Measurements from ENCODE around the gene P2RX3.
A peak's percentile ranks its signal among the peaks of the same experiment; 100 is the strongest.

The P2RX3 gene

GRCh38 chr11:57306161-57306876, 31.8 kb upstream of the P2RX3 start:
- peaks cover 7% of the 10 kb centered on the region for H3K4me1 Mint-ChIP-seq
- H3K4me3 Mint-ChIP-seq, result no peak overlapping the region
- H3K27me3 Mint-ChIP-seq, result no peaks in the 10 kb centered on the region
- H3K9me3 Mint-ChIP-seq, result no peaks in the 10 kb centered on the region
- ATAC-seq, result no peak
- no peak overlapping the region for H3K27ac Mint-ChIP-seq
- no peak for DNase-seq
- peaks cover 12% of the 10 kb centered on the region for H3K36me3 Mint-ChIP-seq (ENCODE audit: low read depth)

- Mint-ChIP-seq H3K4me3 (no peak overlapping the region), H3K9me3 (no peaks in the 10 kb centered on the region), H3K4me1 (peaks cover 11% of the 10 kb centered on the region), H3K27me3 (no peaks in the 10 kb centered on the region), H3K36me3 (ENCODE audit: low read depth) (peaks cover 5% of the 10 kb centered on the region), H3K27ac (no peak overlapping the region)
- DNase-seq, result no peak
- ATAC-seq, result no peak
Observed at GRCh38 chr11:57306940-57307565, 31.1 kb upstream of the P2RX3 start.

- ATAC-seq, result no peak
- Mint-ChIP-seq H3K27ac (no peak overlapping the region), H3K4me1 (peaks cover 14% of the 10 kb centered on the region), H3K4me3 (no peak overlapping the region), H3K27me3 (no peaks in the 10 kb centered on the region), H3K9me3 (no peaks in the 10 kb centered on the region), H3K36me3 (ENCODE audit: low read depth) (peaks cover 5% of the 10 kb centered on the region)
- no peak for DNase-seq
Observed at GRCh38 chr11:57307666-57308270, 30.4 kb upstream of the P2RX3 start.

- Mint-ChIP-seq H3K27ac (no peak overlapping the region), H3K36me3 (ENCODE audit: low read depth) (peaks cover 5% of the 10 kb centered on the region), H3K27me3 (no peaks in the 10 kb centered on the region), H3K9me3 (no peaks in the 10 kb centered on the region), H3K4me3 (no peak overlapping the region), H3K4me1 (peaks cover 14% of the 10 kb centered on the region)
- ATAC-seq, result no peak
- DNase-seq, result no peak
Observed at GRCh38 chr11:57308426-57309060, 29.6 kb upstream of the P2RX3 start.

- Mint-ChIP-seq H3K27me3 (no peaks in the 10 kb centered on the region), H3K27ac (no peak overlapping the region), H3K4me3 (no peak overlapping the region), H3K36me3 (ENCODE audit: low read depth) (peaks cover 7% of the 10 kb centered on the region), H3K9me3 (no peaks in the 10 kb centered on the region), H3K4me1 (peaks cover 14% of the 10 kb centered on the region)
- ATAC-seq, result no peak
- DNase-seq, result no peak
Observed at GRCh38 chr11:57309106-57310059, 28.8 kb upstream of the P2RX3 start.

GRCh38 chr11:57310091-57310490, 28.1 kb upstream of the P2RX3 start:
- H3K4me3 Mint-ChIP-seq, result no peak overlapping the region
- DNase-seq (no peak), ATAC-seq (no peak)
- no peak overlapping the region for H3K27ac Mint-ChIP-seq
- peaks cover 7% of the 10 kb centered on the region for H3K36me3 Mint-ChIP-seq (ENCODE audit: low read depth)
- H3K4me1 Mint-ChIP-seq, result peaks cover 14% of the 10 kb centered on the region
- H3K9me3 Mint-ChIP-seq, result no peaks in the 10 kb centered on the region
- H3K27me3 Mint-ChIP-seq, result no peaks in the 10 kb centered on the region

GRCh38 chr11:57310630-57311086, 27.5 kb upstream of the P2RX3 start:
- no peaks in the 10 kb centered on the region for H3K27me3 Mint-ChIP-seq
- ATAC-seq, result no peak
- peaks cover 14% of the 10 kb centered on the region for H3K4me1 Mint-ChIP-seq
- H3K36me3 Mint-ChIP-seq (ENCODE audit: low read depth), result peaks cover 7% of the 10 kb centered on the region
- H3K9me3 Mint-ChIP-seq, result no peaks in the 10 kb centered on the region
- DNase-seq, result no peak
- no peak overlapping the region for H3K4me3 Mint-ChIP-seq
- H3K27ac Mint-ChIP-seq, result no peak overlapping the region

GRCh38 chr11:57311109-57311936, 26.8 kb upstream of the P2RX3 start:
- H3K36me3 Mint-ChIP-seq (ENCODE audit: low read depth), result peaks cover 7% of the 10 kb centered on the region
- ATAC-seq (peak; percentile 98), DNase-seq (peak; percentile 83)
- peaks cover 14% of the 10 kb centered on the region for H3K4me1 Mint-ChIP-seq
- H3K27me3 Mint-ChIP-seq, result no peaks in the 10 kb centered on the region
- no peak overlapping the region for H3K4me3 Mint-ChIP-seq
- no peaks in the 10 kb centered on the region for H3K9me3 Mint-ChIP-seq
- no peak overlapping the region for H3K27ac Mint-ChIP-seq

- H3K36me3 Mint-ChIP-seq (ENCODE audit: low read depth), result peaks cover 7% of the 10 kb centered on the region
Observed at GRCh38 chr11:57312511-57313021, 25.6 kb upstream of the P2RX3 start.

GRCh38 chr11:57313071-57313787, 24.9 kb upstream of the P2RX3 start:
- ATAC-seq (no peak), DNase-seq (no peak)
- Mint-ChIP-seq H3K36me3 (ENCODE audit: low read depth) (peaks cover 9% of the 10 kb centered on the region), H3K9me3 (no peaks in the 10 kb centered on the region), H3K4me1 (peaks cover 14% of the 10 kb centered on the region), H3K4me3 (no peak overlapping the region), H3K27ac (no peak overlapping the region), H3K27me3 (no peaks in the 10 kb centered on the region)

More at GRCh38 chr11:57312511-57313021, 25.6 kb upstream of the P2RX3 start:
- Mint-ChIP-seq H3K4me1 (peaks cover 14% of the 10 kb centered on the region), H3K27ac (no peak overlapping the region), H3K27me3 (no peaks in the 10 kb centered on the region), H3K4me3 (no peak overlapping the region), H3K9me3 (no peaks in the 10 kb centered on the region)
- no peak for ATAC-seq
- DNase-seq, result no peak

GRCh38 chr11:57313788-57314135, 24.4 kb upstream of the P2RX3 start:
- Mint-ChIP-seq H3K27me3 (no peaks in the 10 kb centered on the region), H3K9me3 (no peaks in the 10 kb centered on the region), H3K4me3 (no peak overlapping the region), H3K36me3 (ENCODE audit: low read depth) (peaks cover 9% of the 10 kb centered on the region), H3K4me1 (peaks cover 14% of the 10 kb centered on the region), H3K27ac (no peak overlapping the region)
- ATAC-seq (no peak), DNase-seq (no peak)

- Mint-ChIP-seq H3K36me3 (ENCODE audit: low read depth) (peaks cover 12% of the 10 kb centered on the region), H3K27ac (no peak overlapping the region), H3K27me3 (no peaks in the 10 kb centered on the region), H3K4me3 (no peak overlapping the region), H3K4me1 (peaks cover 14% of the 10 kb centered on the region), H3K9me3 (no peaks in the 10 kb centered on the region)
- DNase-seq (no peak), ATAC-seq (no peak)
Observed at GRCh38 chr11:57314221-57314973, 23.8 kb upstream of the P2RX3 start.
